GM12872 (cell line): ENCODE data around the gene BFSP1.

Source experiments
- TF ChIP-seq, protein P1 (sequence below): IDR thresholded peaks from 3 replicates; pipeline ENCODE4 v1.5.1; 2011; ENCODE audit warnings: low read depth, mild to moderate bottlenecking, low read length, moderate library complexity; ENCODE audit not compliant: insufficient read depth

The BFSP1 gene

DNA sequence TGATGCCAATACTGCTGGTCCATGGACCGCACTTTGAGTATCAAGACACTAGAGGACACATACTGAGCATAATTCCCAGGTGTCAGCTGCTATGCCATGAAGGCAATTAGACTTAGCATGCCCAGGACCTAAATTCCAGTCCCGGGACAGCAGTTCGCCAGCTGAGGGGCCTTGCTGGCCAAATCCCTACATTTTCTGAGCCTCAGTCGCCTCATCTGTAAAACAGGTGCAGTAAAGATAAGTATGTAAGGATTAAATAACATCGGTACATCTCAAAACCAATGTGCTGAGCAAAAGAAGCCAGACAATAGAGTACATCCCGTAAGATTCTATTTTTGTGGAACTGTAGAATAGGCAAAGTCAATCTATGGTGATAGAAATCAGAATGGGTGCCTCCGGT is 1.0 kb downstream of the BFSP1 start:
- TF ChIP-seq, protein P1, sequence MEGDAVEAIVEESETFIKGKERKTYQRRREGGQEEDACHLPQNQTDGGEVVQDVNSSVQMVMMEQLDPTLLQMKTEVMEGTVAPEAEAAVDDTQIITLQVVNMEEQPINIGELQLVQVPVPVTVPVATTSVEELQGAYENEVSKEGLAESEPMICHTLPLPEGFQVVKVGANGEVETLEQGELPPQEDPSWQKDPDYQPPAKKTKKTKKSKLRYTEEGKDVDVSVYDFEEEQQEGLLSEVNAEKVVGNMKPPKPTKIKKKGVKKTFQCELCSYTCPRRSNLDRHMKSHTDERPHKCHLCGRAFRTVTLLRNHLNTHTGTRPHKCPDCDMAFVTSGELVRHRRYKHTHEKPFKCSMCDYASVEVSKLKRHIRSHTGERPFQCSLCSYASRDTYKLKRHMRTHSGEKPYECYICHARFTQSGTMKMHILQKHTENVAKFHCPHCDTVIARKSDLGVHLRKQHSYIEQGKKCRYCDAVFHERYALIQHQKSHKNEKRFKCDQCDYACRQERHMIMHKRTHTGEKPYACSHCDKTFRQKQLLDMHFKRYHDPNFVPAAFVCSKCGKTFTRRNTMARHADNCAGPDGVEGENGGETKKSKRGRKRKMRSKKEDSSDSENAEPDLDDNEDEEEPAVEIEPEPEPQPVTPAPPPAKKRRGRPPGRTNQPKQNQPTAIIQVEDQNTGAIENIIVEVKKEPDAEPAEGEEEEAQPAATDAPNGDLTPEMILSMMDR: no peak

DNA sequence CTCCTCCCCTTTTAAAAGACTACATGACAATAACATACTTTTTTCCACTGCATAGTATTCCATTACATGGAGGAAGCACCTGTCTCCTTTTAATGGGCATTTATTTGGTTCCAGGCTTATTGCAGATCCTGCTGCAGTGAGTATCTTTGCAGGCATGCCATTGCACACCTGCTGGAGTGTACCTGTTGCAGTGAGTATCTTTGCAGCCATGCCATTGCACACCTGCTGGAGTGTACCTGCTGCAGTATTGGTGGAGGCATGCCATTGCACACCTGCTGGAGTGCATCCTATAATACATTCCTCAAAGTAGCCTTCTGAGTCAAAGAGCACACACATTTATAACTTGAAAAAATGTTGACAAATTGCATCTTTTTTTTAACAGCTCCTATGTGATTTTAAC is 1.6 kb downstream of the BFSP1 start:
- TF ChIP-seq, protein P1: no peak

DNA sequence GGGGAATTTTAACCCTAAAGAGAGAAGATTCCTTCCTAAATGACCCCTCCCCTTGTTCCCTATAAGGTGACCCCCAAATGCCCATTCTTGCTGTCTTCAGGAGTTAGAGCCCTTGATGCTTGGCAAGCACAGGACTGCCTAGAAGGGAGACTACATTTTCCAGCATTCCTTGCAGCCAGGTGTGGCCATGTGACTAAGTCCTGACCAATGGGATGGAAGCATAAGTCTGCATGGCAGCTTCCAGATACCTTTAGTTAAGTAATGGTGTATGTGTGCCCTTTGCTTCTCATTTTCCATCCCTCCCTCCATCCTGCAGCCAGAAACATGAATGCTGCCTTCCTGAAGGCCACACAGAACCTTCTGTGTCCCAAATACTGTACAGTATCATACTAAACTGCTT is 5.5 kb downstream of the BFSP1 start:
- TF ChIP-seq, protein P1: no peak

DNA sequence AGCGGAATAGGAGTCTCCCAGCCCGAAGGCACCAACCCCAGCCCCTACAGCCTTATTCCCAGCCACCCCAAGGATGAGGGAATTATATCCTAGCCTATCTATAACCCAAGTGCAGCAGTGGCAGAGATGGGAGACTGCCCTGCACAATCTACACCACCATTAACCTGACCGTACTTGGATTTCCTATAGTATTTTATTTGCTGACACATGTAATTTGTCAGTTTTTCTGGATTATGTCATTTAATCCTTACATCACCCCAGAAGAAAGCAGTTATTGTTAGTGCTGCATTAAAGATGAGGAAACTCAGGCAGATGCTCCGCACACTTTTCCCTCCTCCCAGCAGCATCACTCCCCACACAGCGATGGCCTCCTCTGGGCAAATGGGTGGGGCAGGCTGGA is 6.0 kb downstream of the BFSP1 start:
- TF ChIP-seq, protein P1: no peak

DNA sequence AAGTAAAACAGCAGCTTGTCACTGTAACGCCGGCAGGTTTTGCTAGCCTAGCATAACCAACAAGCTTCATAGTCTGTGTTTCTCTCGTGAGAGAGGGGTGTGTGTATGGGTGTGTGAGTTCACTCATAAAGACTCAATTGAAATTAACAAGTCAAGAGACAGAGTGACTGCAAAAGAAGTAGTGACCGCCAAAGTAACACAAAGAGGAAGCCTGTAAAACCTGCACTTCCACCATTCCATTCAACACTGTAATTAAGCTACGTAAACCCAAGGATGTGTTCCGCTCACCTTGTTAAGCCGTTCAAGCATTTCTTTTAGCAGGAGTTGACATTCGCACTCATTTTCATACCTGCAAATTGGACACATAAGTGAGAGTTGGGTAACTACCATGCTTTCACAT is 6.6 kb downstream of the BFSP1 start:
- TF ChIP-seq, protein P1: no peak

DNA sequence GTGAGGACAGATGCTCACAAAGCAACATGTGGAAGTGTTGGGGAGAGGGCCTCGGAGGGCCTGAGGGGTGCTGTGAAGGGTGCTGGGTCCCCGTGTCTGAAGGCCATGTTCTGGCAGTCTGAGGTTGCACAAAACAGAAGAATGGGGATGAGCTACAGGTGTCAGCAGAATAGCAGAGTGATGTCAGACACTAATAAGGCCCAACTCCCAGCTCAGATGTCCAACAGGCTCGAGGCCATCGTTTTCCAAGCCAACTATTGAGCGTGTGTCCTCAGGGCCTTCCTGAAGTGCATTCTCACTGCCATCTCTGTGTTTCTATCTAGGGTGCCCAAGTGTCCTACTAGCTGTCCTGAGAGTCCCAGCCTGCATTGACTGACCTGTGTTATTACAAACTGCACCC is 7.9 kb downstream of the BFSP1 start:
- TF ChIP-seq, protein P1: no peak

DNA sequence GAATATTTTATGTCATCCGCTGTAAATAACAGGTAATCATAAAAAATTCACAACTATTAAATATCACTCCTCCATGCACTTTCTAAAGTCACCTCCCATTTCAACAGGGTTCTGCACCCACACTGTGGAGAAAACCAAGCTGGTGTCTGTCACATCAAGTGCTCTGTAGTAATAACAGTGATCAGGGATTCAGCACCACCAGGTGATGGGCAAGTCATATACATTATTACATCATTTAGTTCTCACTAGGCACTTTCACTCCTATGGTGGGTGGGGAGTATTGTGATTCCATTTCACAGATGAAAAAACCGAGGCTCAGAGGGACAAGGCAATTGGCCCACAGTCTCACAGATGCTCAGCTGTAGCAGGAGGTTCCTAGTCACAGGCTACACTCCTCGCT is 8.7 kb downstream of the BFSP1 start:
- TF ChIP-seq, protein P1: no peak

DNA sequence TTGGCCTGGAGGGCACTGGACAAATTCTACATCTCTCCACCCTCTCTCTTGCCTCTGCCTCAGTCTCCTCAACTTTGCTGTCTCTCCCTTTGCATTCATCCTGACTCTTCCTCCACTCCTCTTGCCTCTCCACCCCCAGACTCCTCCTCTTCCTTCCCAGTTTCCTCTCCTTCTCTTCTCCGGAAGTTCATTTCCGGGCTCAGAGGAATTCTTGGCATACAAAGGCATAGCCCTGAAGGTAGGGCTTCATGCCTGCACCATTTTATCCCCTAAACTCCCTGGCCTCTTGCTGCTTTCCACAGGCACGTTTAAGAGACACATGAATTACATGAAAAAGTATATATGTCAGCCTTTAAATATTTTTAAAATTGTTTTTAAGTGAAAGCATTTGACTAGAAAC is 10.6 kb downstream of the BFSP1 start:
- TF ChIP-seq, protein P1: no peak
